GM12878 (cell line): Measurements from ENCODE around the gene MYO18B. TPM values are rescaled to one million over a fixed set of nuclear protein-coding genes. Genes with fewer than 3 reads are reported as not detected.

Experiments
- CBFB ChIP-seq: IDR thresholded peaks from 2 replicates; pipeline ENCODE4 v1.6.1; 2016; ENCODE audit warnings: antibody characterized with exemption, low read depth
- EZH2 ChIP-seq: IDR thresholded peaks from 2 replicates; pipeline ENCODE4 v1.6.1; 2012; ENCODE audit warnings: low read depth, mild to moderate bottlenecking, control low read depth, inconsistent platforms, low read length, borderline replicate concordance; ENCODE audit not compliant: control insufficient read depth
- NFXL1 ChIP-seq: fragments of 450-650 bp; IDR thresholded peaks from 2 replicates; pipeline ENCODE4 v1.6.1; 2017; ENCODE audit warnings: antibody characterized with exemption, mild to moderate bottlenecking, borderline replicate concordance
- NFYA ChIP-seq: IDR thresholded peaks from 2 replicates; pipeline ENCODE4 v1.6.1; 2011; ENCODE audit warnings: low read depth, mild to moderate bottlenecking, low read length, improper control_type of control experiment, borderline replicate concordance
- NRF1 ChIP-seq: conservative IDR thresholded peaks from 2 replicates; pipeline ENCODE4 v1.6.1; 2011; ENCODE audit warnings: mild to moderate bottlenecking, low read depth, low read length, improper control_type of control experiment
- SREBF1 ChIP-seq: IDR thresholded peaks from 2 replicates; pipeline ENCODE4 v1.6.1; 2012; ENCODE audit warnings: mild to moderate bottlenecking, low read length
- STAT1 ChIP-seq: fragments of 450-650 bp; conservative IDR thresholded peaks from 2 replicates; pipeline ENCODE4 v1.6.1; 2014; ENCODE audit warnings: antibody characterized with exemption, mild to moderate bottlenecking
- TCF3 ChIP-seq: IDR thresholded peaks from 2 replicates; pipeline ENCODE4 v1.6.1; 2012; ENCODE audit warnings: low read depth, mild to moderate bottlenecking, low read length, borderline replicate concordance; ENCODE audit not compliant: insufficient read depth
- polyA plus RNA-seq, 11 experiments: library from polyadenylated mRNA; depleted of rRNA in 4 of 11; unstranded in 6 of 11; stranded (reverse) in 5 of 11; fragments of >200 nt; fragmentation: Nextera tagmentation in 4 of 11; fragmentation: Illumina TruSeq in 1 of 11; extraction: Ambion mirVana in 4 of 11; extraction: Trizol in 1 of 11; gene quantifications; 1 replicate in 1 of 11; 2 replicates in 10 of 11; pipeline versions ENCODE4 v1.2.1 to v1.2.3, GENCODE V29; 2011 to 2016; ENCODE audit warnings: inconsistent platforms in 2 of 11, missing spikeins in 2 of 11, low read depth in 1 of 11
- total RNA-seq, 4 experiments: library from RNA; depleted of rRNA in 3 of 4; stranded (reverse); fragments of >200 nt in 3 of 4; fragmentation: Illumina TruSeq in 1 of 4; extraction: Trizol in 1 of 4; gene quantifications; 2 replicates each; pipeline versions ENCODE4 v1.2.1 to v1.2.3, GENCODE V29; 2013 to 2021
- TF ChIP-seq, protein P1 (sequence below): fragments of 450-650 bp; IDR thresholded peaks from 2 replicates; pipeline ENCODE4 v1.6.1; 2018; ENCODE audit warnings: borderline replicate concordance, mild to moderate bottlenecking; ENCODE audit not compliant: partially characterized antibody
- TF ChIP-seq, protein P2 (sequence below): fragments of 450-650 bp; formaldehyde crosslinking; IDR thresholded peaks from 2 replicates; pipeline ENCODE4 v1.4.0; 2022; ENCODE audit warnings: mild to moderate bottlenecking, moderate library complexity

The MYO18B gene
- total and polyA plus RNA-seq, 10 of the 15 experiments (the other 5 are each of a cell fraction or from before 2014, with no cell fraction given) = 0.05 to 2.1 (median 0.51) TPM; not detected in 1

DNA sequence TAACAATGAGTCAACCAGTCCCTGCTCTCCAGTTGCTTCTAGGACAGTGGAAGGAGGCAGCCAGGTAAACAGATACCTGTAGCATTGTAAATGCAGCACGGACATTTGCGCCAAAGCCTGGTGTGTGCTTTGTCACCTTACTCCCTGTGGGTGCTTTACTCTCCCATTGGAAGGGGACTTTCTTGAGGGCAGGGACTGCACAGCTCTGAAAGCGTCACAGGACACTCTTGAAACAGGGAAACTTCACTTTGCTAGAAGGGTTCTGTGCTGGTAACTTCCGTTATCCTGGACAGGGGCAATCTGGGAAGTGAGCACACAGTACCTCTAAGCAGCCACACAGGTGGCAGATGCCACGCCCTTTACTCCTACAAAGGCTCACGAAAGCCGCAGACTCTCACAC is 99.8 kb downstream of the MYO18B start (continued):
- TF ChIP-seq, protein P1, sequence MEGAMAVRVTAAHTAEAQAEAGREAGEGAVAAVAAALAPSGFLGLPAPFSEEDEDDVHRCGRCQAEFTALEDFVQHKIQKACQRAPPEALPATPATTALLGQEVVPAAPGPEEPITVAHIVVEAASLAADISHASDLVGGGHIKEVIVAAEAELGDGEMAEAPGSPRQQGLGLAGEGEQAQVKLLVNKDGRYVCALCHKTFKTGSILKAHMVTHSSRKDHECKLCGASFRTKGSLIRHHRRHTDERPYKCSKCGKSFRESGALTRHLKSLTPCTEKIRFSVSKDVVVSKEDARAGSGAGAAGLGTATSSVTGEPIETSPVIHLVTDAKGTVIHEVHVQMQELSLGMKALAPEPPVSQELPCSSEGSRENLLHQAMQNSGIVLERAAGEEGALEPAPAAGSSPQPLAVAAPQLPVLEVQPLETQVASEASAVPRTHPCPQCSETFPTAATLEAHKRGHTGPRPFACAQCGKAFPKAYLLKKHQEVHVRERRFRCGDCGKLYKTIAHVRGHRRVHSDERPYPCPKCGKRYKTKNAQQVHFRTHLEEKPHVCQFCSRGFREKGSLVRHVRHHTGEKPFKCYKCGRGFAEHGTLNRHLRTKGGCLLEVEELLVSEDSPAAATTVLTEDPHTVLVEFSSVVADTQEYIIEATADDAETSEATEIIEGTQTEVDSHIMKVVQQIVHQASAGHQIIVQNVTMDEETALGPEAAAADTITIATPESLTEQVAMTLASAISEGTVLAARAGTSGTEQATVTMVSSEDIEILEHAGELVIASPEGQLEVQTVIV = no peak
- TF ChIP-seq TCF3 (no peak), NRF1 (no peak), NFXL1 (no peak), EZH2 (no peak), SREBF1 (no peak), NFYA (no peak), STAT1 (no peak), CBFB (no peak)
- TF ChIP-seq, protein P2, sequence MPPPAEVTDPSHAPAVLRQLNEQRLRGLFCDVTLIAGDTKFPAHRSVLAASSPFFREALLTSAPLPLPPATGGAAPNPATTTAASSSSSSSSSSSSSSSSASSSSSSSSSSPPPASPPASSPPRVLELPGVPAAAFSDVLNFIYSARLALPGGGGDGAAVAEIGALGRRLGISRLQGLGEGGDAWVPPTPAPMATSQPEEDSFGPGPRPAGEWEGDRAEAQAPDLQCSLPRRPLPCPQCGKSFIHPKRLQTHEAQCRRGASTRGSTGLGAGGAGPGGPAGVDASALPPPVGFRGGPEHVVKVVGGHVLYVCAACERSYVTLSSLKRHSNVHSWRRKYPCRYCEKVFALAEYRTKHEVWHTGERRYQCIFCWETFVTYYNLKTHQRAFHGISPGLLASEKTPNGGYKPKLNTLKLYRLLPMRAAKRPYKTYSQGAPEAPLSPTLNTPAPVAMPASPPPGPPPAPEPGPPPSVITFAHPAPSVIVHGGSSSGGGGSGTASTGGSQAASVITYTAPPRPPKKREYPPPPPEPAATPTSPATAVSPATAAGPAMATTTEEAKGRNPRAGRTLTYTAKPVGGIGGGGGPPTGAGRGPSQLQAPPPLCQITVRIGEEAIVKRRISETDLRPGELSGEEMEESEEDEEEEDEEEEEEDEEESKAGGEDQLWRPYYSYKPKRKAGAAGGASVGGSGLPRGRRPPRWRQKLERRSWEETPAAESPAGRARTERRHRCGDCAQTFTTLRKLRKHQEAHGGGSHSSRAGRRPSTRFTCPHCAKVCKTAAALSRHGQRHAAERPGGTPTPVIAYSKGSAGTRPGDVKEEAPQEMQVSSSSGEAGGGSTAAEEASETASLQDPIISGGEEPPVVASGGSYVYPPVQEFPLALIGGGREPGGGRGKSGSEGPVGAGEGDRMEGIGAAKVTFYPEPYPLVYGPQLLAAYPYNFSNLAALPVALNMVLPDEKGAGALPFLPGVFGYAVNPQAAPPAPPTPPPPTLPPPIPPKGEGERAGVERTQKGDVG (CRISPR knock-in tag) = no peak
